GM19455 (cell line): ENCODE measurements around the gene CAMK2B.

Source experiments
- ATAC-seq: cut with Tn5 transposase; IDR thresholded peaks from one replicate; pipeline ENCODE4 v1.9.1; 2021; ENCODE audit not compliant: unreplicated experiment

CAMK2B gene

DNA sequence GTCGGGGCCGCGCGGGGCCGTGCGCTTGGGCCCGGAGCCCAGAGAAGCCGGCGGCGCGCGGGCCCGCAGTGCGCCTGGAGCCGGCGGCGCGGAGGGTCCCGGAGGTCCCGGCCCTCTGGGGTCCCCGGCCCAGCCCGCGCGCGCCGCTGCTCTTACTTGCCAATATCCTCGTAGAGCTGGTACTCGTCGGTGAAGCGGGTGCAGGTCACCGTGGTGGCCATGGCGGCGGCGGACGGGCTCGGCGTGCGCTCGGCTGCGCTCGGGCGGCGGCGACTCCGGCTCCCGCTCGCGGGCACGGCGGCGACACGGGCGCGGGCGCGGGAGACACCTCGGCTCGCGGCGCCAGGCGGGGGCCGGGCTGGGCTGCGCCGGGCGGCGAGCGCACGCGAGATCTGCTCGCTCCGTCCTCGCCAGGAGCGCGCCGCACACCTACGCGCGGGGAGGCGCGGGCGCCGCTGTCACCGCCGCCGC is at the start of gene CAMK2B:
Gene CAMK2B (minus strand): TSS at position 394 of the 471 bp plus-strand sequence. CDS start 173 bp downstream, at position 221.
- ATAC-seq = no peak

DNA sequence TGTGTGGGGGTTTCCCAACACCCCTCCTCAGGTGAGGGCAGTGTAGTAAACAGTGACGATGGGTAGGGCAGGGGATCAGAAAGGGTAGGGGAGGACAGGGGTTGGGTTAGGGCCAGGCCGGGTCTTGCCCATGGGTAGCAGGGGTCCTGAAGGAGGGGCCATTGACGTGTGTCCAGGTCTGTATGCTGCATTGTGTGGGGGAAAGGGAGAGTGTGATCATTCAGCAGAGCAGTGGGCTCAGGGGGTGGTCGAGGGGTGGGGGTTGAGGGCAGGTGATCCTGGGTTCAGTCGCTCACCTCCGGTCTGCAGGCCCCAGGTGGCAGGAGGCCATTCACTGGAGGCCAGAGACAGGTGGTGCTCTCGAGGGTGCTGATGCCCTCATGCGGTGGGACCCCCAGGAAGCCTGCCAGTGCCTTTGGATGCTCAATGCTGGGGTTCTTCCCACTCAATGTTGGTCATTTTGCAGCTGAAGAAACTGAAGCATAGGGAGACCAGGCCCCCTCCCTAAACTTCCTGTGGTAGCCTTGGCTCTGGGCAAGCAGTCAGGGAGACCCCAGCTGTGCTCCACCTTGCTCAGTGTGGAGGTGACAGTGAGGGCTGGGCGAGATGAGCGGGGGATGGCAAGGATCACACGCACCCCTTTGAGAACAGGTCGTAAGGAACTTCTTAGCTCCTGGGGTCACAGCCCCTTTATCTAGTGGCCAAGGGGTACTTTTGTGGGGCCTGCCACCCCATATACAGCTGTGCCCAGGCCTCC is 48.8 kb upstream of the CAMK2B start:
- no peak for ATAC-seq

DNA sequence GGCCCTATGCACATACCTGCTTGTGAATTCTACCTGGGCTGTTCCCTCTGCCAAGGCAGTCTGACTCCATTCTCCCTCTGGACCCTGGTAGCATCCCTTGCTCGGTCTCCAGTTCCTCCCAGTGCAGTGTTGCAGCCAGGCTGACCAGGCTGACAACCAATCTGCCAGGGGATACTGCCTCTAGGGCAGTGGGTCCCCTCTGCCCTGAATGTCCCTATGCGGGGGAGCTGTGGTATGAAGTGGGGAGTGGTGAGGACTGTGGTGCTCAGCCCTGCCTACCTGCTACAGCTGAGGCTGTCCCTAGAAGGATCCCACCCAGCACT is 48.0 kb upstream of the CAMK2B start:
- ATAC-seq = no peak

DNA sequence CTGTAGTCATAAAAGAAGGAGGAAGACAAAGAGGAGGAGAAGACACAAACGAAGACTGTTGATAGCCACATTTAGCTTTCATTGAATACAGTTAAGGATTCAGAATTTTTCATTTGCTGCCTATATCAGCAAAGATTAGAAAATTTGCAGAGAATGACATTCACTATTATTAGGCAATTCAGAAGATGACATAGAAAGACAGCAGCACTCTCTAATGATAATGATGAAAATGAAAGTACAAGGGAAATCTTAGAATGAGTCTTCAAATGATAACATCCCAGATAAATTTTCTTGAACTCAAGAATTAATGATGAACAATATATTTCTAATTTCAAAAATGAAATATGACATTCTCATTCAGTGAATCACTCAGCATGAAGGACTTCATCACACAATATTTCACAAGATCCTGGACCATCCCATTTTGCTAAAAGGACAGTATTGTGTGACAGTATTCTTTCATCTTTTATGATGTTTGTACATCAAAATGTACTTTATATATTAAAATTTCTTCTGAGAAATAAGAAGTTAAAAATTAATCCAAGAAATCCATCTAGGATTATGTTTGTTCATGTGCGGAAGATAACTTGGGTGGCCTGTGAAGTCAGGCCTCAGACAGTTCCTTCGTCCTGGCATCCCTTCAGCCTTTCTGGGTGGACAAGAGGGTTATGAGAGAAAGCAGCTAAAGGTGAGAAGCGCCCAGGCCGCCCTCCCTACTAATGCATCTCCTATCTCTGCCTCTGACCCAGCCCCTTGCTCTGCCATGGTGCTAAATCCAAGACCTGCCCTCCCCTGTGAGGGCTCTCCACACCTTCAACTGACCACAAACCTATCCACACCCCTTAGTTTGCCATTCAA is 47.4 kb upstream of the CAMK2B start:
- no peak for ATAC-seq

DNA sequence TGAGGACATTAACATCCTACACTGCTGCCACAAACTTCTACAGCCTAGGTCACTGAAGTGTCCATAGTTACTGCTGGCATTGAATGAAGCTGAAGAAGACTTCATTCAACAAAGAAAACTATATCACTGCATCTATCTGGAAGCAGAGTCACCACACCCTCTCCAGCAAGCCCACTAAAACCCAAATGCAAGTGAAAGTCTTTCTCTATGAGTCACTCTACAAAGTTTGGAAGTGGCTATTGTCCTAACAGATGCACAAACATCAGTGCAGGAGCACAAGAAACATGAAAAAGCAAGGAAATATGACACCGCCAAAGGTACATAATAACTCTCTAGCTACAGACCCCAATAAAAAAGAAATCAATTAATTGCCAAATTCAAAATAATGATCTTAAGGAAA is 43.5 kb upstream of the CAMK2B start:
- ATAC-seq = no peak

DNA sequence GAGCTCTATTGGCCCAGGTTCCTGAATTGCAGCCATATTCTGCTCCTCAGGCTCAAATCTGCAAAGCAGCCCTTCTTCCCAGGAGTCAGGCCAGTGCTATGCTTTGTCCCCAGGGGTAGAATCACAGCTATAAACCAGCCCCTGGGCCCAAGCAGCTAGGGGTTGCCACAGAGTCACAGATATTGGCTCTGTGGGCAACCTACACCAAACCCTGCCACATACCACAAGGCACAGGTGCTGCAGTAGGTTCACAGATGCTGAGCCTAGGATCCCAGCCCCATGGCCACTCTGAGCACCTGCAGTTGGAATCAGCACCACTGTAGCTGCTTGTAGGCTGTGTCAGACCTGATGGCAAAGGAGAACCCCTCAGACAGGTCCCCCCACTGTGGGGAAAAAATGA is 43.1 kb upstream of the CAMK2B start:
- no peak for ATAC-seq

DNA sequence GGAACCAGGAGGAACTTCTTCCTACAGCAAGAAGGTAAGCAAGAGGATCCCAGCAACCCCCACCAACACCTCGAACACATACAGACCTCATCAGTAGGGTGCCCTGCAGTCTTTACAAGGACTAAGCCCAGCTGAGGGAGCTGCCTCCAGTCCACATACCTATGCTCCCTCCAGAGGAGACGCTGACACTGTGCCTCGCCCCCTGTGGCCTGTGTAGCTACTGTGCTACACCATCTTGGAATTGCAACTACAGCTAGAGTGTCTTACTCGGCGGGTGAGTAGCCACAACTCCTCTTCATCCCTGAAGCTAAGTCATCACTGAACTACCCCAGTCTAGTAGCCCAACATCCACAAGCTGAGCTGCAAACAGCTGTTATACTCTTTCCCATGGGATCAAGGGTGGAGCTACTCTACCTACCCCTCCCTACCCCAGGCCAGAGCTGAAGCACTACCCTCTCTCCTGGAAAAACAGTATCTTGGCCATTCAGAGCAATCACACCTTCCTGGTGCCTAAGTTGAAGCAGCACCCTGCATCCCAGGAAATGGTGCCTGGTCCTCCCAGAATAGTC is 42.2 kb upstream of the CAMK2B start:
- ATAC-seq = no peak

DNA sequence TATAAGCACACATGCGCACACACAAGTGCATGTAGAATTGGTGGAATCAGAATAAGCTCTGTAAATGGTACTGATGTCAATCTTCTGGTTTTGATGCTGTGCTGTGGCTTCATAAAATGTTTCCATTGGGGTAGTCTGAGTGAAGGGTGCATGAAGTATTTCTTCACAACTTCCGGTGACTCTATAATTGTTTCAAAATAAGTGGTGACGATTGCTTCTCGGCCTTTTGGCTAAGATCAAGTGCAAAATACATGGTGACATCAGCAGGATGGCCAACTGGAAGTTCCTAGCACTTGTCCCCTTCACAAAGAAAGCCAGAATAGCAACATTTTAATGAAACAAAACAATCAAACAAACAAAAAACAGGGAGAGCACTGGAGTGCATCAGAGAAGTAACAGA is 41.6 kb upstream of the CAMK2B start:
- ATAC-seq = no peak

DNA sequence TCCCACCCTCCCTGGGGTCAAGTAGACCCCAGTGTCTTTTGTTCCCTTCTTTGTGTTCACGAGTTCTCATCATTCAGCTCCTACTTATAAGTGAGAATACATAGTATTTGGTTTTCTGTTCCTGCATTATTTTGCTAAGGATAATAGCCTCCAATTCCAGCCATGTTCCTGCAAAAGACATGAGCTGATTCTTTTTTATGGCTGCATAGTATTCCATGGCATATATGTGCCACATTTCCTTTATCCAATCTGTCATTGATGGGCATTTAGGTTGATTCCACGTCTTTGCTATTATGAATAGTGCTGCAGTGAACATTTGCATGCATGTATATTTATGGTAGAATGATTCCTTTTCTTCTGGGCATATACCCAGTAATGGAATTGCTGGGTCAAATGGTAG is 28.3 kb upstream of the CAMK2B start:
- ATAC-seq = no peak

DNA sequence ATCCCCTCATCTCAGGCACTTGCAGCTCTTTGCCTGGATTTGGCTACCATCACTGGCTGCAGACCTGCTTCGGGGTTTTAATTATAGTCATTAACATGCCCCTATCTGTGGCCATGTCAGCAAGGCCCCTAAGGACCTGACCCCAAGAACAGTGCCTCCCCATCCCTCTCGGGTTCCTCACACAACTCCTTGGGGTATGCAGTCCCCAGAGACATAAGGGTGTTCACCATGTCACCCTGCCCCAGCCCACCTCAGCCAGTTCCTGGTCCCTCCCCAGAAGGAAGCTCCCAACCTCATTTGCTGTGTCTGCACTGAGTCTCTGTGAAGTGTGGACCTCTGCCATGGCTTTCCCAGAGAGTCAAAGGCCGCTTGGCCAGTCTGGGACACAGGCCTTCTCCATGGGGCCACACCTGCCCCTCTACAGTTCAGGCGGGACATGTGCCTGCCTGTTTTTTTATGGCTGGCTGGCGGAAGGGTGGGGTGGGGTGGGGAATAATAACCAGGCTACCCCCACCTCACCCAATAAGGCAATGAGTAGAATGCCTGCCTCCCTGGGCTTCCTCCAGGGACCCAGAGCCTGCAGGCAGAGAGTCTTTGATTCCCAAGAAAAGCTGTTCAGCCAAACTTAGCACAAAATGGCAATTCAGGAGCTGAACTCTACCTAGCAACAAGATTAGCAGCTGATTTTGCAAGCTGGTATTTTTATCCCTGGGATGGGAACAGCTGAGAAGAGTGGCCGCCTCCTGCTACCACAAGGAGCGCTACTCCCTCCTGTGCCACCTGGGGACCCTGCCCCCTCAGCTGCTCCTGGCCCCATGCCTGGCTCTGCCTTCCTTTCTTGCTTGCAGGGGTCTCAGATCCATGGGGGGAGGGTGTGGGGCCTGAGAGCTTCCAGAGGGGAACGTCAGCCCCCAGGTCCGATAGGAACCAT is 23.7 kb upstream of the CAMK2B start:
- ATAC-seq = no peak

DNA sequence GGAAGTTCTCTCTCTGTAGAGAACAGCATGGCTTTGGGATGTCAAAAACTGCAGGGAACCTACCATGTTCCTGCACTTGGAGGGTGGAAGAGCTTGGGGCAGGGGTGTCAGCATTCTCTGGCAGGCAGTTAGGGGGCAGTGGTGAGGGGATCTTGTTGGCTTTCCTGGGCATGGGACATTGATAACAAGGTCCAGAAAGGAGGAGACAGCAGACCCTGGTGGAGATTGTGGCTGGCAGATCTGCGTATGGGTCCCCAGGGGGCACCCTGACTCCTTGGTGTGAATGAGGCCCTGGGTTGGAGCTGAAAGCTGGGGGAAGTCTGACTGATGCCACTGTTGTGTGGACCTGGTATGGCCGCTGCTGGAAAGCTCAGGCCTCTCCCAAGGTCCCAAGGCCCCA is 22.9 kb upstream of the CAMK2B start:
- ATAC-seq = no peak

DNA sequence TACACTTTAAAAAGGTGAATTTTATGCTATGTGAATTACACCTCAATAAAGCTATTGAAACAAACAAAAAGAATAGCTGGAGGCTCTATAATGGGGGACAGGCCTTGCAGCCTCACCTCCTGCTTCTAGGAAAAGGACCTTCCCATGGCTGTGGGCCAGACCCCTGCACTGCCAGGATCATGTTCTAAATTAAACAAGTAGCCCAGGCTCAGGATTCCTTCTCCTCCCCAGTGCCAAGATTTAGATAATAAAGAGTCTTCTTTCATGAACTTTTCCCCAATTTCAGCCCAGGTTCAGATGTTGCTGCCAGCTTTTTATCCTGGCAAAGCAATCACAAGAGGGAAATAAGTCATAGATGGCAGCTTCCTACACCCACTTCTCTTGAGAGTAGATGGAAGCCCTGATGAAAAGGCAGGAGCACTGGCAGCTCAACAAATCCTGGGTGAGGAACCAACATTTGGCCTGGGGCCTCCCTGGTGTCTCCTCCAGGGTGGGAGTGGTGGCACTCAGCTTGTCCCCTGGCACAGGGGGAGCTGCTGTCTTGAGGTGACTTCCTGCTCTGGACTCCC is 22.2 kb upstream of the CAMK2B start:
- no peak for ATAC-seq

DNA sequence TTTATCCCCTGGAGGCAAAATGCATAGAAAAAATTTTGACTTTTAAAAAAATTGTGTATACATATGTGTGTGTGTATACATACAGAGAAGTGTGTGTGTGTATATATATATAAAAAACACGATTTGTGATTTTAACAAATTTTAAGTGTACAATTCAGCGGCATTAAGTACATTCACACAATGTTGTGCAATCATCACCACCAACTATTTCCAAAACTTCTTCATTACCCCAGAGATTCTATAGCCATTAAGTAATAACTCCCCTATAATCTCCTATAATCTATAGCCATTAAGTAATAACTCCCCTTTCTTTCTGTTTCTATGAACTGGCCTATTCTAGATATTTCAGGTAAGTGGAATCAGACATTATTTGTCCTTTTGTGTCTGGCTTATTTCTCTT is 20.7 kb upstream of the CAMK2B start:
- no peak for ATAC-seq

DNA sequence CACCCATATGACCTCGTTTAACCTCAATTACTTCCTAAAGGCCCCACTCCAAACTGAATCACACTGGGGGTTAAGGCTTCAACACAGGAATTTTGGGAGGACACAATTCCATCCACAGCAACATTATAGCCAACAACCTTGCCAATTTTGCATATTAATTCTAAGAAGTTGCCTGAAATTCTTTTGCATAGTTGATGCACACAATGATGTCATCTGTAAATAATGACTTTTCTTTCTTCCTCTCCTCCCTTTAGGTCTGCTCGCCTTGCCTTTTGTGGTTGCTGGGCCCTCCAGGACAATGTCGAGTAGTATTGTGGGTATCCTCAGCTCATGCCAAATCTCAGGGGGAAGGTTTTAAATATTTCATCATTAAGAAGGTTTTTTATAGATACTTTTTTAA is 16.0 kb upstream of the CAMK2B start:
- no peak for ATAC-seq

DNA sequence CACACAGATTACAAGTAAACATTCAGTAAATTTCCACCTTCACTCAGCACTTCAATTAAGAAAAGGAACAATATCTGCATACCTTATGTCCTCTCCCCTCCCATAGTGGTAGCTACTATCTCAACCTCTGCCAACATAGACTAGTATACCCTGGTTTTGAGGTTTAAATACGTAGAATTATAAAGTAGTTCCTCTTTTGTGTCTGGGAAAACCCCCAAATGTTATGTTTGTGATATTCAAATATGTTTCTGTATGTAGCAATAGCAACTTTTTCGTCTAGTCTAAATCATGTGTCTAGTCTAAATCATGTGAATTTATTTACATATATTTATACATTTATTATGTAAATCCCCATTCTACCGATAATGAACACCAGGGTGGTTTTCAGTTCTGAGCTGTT is 13.2 kb upstream of the CAMK2B start:
- ATAC-seq = no peak

DNA sequence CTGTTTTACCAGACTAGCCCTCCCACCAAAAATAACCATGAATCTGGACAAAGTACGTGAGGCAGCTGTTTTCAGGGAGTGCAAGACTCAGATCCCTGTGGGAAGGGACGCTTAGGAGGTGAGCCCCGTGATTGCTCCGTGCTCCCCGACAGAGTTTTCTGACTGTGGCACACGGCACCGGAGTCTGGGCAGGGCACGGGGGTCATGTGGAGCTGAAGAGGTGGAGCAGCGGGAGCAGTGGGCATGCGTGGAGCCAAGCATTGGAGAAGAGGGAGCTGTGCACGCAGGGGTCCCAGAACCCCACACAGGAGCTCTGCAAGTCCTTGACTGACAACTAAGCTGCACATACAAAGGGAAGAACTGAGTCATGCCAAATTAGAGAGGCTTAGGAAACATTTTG is 11.1 kb upstream of the CAMK2B start:
- no peak for ATAC-seq

DNA sequence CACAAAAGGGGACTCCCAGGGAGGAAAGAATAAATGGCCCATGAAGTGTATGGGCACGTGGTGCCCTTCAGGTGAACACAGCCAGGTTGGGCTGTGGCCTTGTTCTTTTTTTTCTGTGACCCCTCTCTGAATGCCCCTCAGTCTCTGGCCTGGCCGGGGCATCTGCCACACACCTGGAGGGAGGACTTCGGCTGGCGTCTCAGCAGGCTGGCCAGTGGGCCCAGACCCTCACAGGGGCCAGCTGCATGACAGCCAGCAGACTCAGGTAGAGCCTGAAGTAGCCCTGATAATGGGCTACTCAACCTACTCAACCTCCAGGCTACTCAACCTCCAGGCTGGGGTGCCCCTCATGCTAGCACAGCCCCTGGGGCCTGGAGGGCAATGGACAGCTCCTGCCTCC is 9.8 kb upstream of the CAMK2B start:
- no peak for ATAC-seq

DNA sequence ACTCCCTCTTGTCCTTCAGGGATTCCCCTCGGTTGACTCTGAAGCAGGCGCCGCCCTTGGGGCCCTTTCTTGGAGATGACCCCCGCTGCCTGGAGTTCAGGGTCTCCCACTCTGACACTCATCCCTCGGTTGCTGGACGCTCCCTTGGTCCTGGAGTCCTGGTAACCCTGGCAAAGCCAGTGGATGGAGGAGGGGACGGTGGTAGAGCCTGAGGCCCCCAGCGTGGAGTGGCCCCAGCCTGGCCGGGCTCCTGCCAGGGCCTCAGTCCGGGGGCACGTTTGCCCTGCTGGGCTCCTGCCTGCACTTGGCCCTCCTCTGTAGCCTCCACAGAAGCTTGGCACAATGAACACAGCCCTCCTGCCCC is 9.3 kb upstream of the CAMK2B start:
- no peak for ATAC-seq

DNA sequence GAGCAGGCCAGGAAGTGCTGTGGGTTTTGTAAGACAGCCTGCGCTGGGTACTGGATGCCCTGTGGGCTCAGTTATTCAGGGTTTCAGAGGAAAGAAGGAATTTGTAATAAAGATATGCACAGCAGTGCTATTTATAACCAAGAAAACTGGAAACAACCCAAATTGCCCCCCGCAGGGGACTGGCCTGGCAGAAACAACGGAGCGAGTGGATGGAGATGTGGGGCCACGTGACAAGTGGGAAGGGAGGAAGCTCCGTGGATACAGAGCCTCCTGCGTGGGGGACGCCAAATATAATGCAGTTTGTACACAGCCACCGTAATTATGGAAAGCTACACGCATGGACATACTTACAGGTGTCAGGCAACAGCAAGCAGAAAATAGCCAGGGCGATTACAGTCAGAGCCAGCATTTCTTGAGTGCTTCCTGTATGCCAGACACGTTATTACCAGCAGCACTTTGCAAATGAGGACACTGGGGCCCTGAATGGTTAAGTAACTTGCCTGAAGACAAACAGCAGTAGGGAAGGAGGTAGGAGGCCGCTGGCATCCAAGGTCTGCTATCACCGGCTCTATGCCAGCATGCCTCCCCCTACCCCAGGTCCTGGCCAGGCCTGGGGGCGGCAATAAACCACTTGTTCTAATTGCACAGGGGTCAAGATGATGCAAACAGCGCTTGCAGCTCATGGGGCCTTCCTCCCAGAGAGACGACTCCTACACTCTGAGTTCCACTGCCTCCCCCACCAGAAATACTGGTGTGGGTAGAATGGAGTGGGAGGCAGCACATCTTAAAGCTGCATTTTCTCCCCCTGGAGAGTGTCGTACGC is 8.7 kb upstream of the CAMK2B start:
- no peak for ATAC-seq

DNA sequence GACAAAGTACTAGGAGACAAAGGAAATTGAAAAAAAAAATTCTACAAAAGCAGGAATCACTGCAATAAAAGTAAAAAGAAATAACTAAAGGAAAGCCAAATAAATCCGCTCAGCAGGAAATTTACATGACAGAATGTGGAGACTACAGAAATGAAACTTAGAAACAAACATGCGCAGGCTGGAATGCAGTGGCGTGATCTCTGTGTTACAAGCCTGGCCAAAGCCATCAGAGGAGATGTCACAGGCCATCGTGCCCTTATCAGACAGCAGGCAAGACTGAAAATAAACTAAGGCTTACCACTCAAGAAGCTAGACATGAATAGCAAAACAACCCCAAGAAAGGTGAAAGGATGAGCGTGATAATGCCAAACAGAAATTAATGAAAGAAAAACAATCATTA is 6.3 kb upstream of the CAMK2B start:
- no peak for ATAC-seq
